Stromal cell of bone marrow (primary cell): ENCODE data around the gene C16orf74.

Experiments
- DNase-seq: peaks from one replicate; pipeline ENCODE4 v3.0.0-alpha.2; 2012; ENCODE audit warnings: low read depth

C16orf74 gene

GRCh38 chr16:85774136-85774535 lies 23.2 kb upstream of the C16orf74 start:
- DNase-seq, result no peak

GRCh38 chr16:85773044-85773443 lies 22.1 kb upstream of the C16orf74 start:
- DNase-seq, result no peak

GRCh38 chr16:85770741-85771140 lies 19.8 kb upstream of the C16orf74 start:
- DNase-seq, result no peak

GRCh38 chr16:85768199-85768598 lies 17.3 kb upstream of the C16orf74 start:
- no peak for DNase-seq

DNA sequence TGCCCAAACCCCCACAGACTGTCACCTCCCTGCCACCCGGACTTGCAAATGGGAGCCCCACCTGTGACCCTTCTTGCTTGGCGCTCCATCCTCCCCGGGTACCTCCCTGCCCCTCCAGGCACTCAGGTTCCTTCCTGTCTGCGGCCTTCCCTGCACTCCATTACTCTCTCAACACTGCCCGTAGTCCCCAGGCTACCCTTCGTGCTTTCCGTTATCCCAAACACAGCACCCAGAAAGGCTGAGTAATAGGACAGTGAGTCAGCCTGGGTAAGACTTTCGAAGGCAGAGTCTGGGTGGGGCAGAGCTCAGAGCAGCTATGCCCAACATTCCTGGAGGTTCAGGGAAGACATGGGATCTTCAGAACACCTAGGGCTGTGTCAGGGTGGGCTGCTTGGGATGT lies 16.6 kb upstream of the C16orf74 start:
- peak; percentile 85 for DNase-seq

DNA sequence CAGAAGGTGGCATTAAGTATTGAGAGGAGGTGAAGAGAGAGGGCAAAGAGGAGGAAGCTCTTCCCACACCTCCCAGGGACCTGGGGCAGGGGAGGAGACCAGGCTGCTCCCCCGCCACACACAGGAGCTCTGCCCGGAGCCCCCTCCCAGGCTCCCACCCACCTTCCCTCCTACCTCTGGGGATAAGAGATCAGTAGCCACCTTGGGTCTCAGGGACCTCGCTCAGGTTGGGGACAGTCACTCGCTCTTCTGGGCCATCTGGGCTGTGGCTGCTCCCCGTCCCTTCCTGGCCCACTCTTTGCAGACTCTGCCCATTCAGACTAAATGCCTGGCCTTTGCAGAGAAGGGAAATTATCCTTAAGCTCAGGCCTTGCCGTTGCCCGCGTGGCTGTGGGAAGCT lies 14.9 kb upstream of the C16orf74 start:
- DNase-seq, result no peak

GRCh38 chr16:85765211-85765610 lies 14.3 kb upstream of the C16orf74 start:
- DNase-seq, result no peak

DNA sequence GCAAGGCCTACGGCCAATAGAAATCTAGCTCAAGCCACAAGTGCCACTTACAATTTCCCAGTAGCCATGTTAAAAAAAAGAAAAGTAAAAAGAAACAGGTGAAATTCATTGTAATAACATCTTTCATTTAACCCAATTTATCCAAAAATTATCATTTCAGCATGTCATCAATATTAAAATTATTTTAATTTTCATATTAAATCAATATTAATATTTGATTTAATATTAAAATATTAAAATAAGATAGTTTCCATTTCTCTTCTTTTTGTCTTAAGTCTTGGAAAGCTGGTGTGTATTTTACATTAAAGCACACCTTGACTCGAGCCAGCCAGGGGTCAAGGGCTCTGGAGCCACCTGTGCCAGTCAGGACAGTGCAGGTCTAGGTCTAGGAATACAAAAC lies 12.7 kb upstream of the C16orf74 start:
- no peak for DNase-seq

GRCh38 chr16:85762970-85763369 lies 12.1 kb upstream of the C16orf74 start:
- DNase-seq, result no peak

DNA sequence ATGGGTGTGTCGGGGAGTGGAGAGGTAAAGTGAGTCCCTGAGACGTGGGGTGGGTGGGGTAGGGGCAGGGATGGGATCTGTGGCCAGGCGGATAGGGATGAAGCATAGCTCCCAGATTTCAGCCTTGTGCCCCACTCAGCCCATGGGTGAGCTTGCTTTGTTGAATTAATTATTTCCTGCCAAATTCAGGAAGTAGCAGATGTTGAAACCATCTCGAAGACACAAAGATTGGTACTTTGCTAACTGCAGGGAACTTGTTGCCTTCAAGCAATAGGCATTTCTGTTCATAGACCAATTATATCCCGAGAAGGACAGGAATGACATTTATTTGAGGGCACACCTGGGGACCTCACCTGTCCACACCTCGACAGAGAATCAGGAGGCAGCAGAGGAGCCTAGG lies 11.0 kb upstream of the C16orf74 start:
- no peak for DNase-seq

DNA sequence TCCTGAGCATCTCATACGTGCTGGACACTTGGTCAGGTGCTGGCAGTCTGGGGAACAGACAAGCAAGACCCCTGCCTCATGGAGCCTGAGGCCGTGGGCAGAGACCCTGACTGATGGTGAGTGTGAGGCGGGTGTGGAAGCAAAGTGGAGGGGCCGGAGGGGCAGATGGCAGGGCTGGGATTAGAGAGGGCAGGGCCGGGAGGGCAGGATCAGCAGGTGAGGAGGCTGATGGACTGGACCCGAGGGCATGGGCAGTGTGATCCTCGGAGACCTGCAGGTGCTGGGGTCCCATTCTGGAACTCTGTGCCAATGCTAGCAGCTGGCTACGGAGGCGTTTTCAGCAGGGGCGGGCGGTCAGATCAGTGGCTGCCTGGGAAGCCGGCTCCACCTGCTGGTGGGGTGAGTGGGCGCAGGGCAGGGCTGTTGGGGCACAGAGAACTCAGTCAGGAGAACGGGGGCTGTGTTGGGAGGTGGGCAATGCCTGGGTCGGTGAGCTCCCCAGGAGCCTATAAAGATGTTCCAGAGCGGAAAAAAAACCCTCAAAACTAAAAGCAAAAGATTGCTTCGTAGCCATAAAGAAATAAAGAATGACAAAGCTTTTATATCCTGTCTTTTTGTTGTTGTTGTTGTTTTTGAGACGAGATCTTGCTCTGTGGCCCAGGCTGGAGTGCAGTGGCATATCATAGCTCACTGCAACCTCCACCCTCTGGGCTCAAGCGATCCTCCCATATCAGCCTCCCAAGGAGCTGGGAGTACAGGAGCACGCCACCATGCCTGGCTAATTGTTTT lies 8.9 kb upstream of the C16orf74 start:
- no peak for DNase-seq

DNA sequence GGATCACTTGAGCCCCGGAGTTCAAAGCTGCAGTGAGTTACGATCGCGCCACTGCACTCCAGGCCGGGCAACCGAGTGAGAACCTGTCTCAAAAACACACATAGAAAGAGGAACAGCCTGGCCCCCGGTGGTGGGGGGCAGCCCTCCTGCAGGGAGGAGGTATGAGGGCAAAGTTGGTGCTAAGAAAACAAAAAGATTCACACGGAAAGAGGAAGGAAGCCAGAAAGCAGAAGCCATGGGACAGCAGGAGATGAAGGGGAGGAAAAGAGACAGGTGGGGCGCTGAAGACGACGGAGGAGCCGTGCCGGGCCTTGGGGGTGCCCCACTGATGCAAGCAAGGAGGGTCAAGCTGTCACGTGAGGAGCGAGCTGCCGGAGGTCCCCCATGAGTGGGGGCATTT lies 8.2 kb upstream of the C16orf74 start:
- no peak for DNase-seq

- peak; percentile 65 for DNase-seq
Observed at GRCh38 chr16:85757341-85757822, 6.5 kb upstream of the C16orf74 start.

DNA sequence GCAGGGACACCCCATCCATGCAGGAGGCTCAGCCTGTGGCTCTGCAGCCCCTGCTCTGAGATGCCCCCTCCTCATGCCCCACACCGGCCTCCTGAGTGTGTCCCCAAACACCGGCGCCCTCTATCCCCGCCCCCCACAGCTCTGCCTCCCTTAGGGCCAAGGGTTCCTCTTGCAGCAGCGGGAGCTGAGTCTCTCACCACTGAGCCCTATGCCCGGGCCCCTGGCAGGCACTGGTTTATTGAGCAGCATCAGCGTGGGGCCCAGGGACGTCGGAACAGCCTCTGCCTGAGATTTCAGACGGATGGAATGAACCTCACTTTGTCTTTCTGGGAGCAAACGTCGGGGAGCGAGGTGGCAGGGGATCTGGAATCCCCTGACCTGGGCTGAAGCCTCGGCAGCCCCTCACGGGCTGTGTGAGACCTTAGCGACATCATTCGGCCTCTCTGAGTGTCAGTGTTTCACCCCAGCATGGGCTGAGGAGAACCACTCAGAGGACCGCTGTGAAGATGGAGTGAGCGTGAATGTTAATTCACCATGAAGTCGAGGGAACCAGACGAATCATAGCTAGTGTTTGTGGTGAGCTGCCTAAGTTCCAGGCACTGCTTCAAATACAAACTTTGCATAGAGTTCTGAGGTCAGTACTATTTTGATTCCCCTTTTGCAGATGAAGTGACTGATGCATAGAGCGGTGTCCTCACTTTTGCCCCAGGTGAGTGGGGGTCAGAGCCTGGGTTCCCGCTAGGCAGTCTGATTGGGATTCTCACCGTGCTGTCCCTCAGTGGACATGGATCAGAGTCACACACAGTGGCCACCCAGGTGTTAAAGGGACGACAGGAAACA lies 5.3 kb upstream of the C16orf74 start:
- DNase-seq, result no peak

GRCh38 chr16:85754413-85754812 lies 3.5 kb upstream of the C16orf74 start:
- no peak for DNase-seq

GRCh38 chr16:85753976-85754375 lies 3.1 kb upstream of the C16orf74 start:
- no peak for DNase-seq

GRCh38 chr16:85753559-85753958 lies 2.7 kb upstream of the C16orf74 start:
- no peak for DNase-seq

DNA sequence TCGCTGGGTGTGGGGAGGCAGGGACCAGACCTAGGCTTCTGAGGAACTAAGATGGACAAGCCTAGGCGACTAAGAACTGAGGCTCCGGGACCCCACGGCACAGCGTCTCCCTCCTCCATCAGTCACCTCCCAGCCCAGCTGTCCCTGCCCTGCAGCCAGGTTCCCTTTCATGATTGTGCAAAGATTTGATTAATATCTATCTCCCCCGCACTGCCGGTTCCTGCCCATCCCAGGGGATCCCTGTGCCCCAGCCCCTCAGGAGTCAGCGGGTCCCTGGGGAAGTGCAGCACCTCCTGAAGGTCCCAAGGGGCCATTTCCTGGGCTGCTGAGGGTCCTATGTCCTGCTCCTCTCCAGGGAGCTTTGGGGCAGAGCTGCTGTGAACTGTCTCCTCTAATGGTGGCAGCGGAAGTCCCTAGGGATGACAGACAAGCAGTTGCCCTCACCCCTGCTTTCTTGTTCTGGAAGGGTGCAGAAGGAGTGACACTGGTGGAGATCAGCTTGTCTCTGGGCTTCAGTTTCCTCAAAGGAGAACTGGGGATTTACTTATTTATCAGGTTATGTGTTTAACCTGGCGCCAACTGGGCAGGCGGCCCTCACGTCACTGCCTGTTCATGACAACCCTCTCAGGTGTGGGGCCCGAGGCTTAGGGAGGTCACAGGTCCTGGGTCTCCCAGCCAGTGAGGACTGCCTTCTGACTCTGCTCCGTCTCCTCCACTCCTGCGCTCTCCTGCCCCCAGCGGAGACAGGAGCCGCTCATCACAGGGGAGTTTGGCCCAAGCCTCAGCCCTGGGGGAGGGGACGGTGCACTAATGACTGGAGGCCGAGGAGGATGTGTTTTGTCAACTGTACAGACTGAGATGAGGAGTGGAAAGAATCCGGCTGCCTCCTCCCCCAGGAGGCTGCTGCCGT lies 1.9 kb upstream of the C16orf74 start:
- no peak for DNase-seq

GRCh38 chr16:85751698-85752501 lies 1.0 kb upstream of the C16orf74 start:
- DNase-seq, result no peak

DNA sequence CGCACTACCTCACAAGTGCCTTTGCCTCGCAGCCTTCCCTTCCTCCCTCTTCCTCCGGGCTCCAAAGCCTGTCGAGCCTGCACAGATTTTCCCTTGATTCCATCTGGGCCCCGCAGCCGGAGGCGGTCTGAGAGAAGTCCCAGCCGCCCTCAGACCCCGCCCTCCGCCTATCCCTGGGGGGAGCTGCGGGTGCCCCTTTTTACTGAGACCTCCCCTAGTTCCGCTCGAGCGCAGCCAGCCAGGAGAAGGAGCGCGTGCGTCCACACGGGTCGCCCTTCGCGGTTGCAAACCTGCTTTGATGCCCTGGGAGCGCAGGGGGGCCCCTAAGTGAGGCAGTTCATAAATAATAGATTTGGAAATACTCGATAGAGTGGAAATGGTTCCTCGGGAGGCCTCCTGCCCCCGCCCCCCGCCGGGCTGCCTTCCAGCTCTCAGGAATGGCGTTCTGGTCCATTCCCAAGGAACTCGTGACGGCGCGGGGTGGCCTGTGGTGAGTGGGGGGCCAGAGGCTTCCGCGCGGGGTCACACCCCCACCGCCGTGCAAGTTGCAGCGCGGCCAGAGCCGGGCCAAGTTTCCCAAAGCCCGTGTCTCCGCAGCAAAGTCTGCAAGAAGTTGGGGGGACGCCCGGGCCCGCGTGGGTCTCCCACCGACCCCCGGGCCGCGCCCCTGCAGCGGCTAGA lies 610 bp downstream of the C16orf74 start:
- DNase-seq, result no peak

- DNase-seq, result no peak
Observed at GRCh38 chr16:85749771-85750145, 1.1 kb downstream of the C16orf74 start.
